OCI-LY3 (cell line): ENCODE results near the gene CRAMP1.

Source experiments
- CTCF ChIP-seq: fragments of 200-600, 300-600 bp; sonication (generic); IDR thresholded peaks from 2 replicates; pipeline ENCODE4 v1.5.1; 2014; ENCODE audit warnings: antibody characterized with exemption, low read length, low read depth
- EZH2phosphoT487 ChIP-seq: fragments of 200-600 bp; shearing (Covaris generic); IDR thresholded peaks from 2 replicates; pipeline ENCODE4 v1.6.1; 2018; ENCODE audit warnings: antibody characterized with exemption, mixed run types, low read depth

GRCh38 chr16:1601489-1601888 lies 10.7 kb upstream of the CRAMP1 start:
- TF ChIP-seq CTCF (no peak), EZH2phosphoT487 (no peak)
